ENCODE measurements around the gene GLIPR2. TPM values are rescaled to one million over a fixed set of nuclear protein-coding genes. Genes with fewer than 3 reads are reported as not detected.

The GLIPR2 gene
- total RNA-seq, 2 donors from 2014 or later, result 38.6 to 54.2 TPM

- DNase-seq, result no peak
- peak overlapping the region; percentile 98 for H3K4me3 ChIP-seq (ENCODE audit: low read length)
- Mint-ChIP-seq H3K9me3 (no peaks in the 10 kb centered on the region), H3K36me3 (ENCODE audit: low read depth) (peaks cover 23% of the 10 kb centered on the region), H3K4me3 (peak overlapping the region; percentile 90), H3K27me3 (ENCODE audit: insufficient read depth) (no peaks in the 10 kb centered on the region), H3K4me1 (peaks cover 50% of the 10 kb centered on the region), H3K27ac (peak overlapping the region; percentile 89)
- H3K9me3 ChIP-seq (ENCODE audit: control insufficient read depth, low read length), result no peaks in the 10 kb centered on the region
- no peak overlapping the region for H3K27ac ChIP-seq (ENCODE audit: low read depth, low read length)
- H3K36me3 ChIP-seq (ENCODE audit: control insufficient read depth, insufficient read depth, low read length), result peaks cover 20% of the 10 kb centered on the region
- H3K9ac ChIP-seq (ENCODE audit: extremely low read depth, low read length, poor library complexity, severe bottlenecking), result peak overlapping the region; percentile 94
- no peaks in the 10 kb centered on the region for H3K27me3 ChIP-seq (ENCODE audit: control insufficient read depth, insufficient read depth, low read length, poor library complexity, severe bottlenecking)
- 4% methylated on average over 7 of the region's 7 CpGs for WGBS, 2 experiments (ENCODE audit: insufficient coverage in 1 of 2, insufficient read length in 1 of 2)
- TF ChIP-seq CTCF (conservative IDR thresholded peaks at IDR 0.05), result no peak
- peaks cover 14% of the 10 kb centered on the region for H3K4me1 ChIP-seq (ENCODE audit: control insufficient read depth, insufficient read depth, low read length)
Observed at GRCh38 chr9:36191686-36192085, 55.2 kb downstream of the GLIPR2 start.

GRCh38 chr9:36192196-36192595 is 55.7 kb downstream of the GLIPR2 start:
- no peak overlapping the region for H3K27ac ChIP-seq (ENCODE audit: low read depth, low read length)
- no peak for TF ChIP-seq CTCF (conservative IDR thresholded peaks at IDR 0.05)
- no peaks in the 10 kb centered on the region for H3K9me3 Mint-ChIP-seq
- peaks cover 51% of the 10 kb centered on the region for H3K4me1 Mint-ChIP-seq
- peaks cover 25% of the 10 kb centered on the region for H3K36me3 ChIP-seq (ENCODE audit: control insufficient read depth, insufficient read depth, low read length)
- no peaks in the 10 kb centered on the region for H3K27me3 ChIP-seq (ENCODE audit: control insufficient read depth, insufficient read depth, low read length, poor library complexity, severe bottlenecking)
- H3K27me3 Mint-ChIP-seq (ENCODE audit: insufficient read depth), result no peaks in the 10 kb centered on the region
- H3K27ac Mint-ChIP-seq, result no peak overlapping the region
- H3K36me3 Mint-ChIP-seq (ENCODE audit: low read depth), result peaks cover 25% of the 10 kb centered on the region
- H3K9ac ChIP-seq (ENCODE audit: extremely low read depth, low read length, poor library complexity, severe bottlenecking), result peak overlapping the region; percentile 94
- no peak for DNase-seq
- peak overlapping the region; percentile 90 for H3K4me3 Mint-ChIP-seq
- no peaks in the 10 kb centered on the region for H3K9me3 ChIP-seq (ENCODE audit: control insufficient read depth, low read length)
- WGBS, 2 experiments (ENCODE audit: insufficient coverage in 1 of 2, insufficient read length in 1 of 2), result 40 to 74% methylated on average over 1 to 4 of the region's 4 CpGs
- H3K4me1 ChIP-seq (ENCODE audit: control insufficient read depth, insufficient read depth, low read length), result peaks cover 14% of the 10 kb centered on the region
- peak overlapping the region; percentile 98 for H3K4me3 ChIP-seq (ENCODE audit: low read length)

- Mint-ChIP-seq H3K4me1 (peaks cover 48% of the 10 kb centered on the region), H3K4me3 (peak overlapping the region; percentile 90), H3K9me3 (no peaks in the 10 kb centered on the region), H3K27ac (no peak overlapping the region), H3K36me3 (ENCODE audit: low read depth) (peaks cover 33% of the 10 kb centered on the region), H3K27me3 (ENCODE audit: insufficient read depth) (no peaks in the 10 kb centered on the region)
- WGBS, 2 experiments (ENCODE audit: insufficient coverage in 1 of 2, insufficient read length in 1 of 2), result 83 to 97% methylated on average over 3 of the region's 3 CpGs
- H3K9ac ChIP-seq (ENCODE audit: extremely low read depth, low read length, poor library complexity, severe bottlenecking), result peak overlapping the region; percentile 94
- DNase-seq, result no peak
- H3K36me3 ChIP-seq (ENCODE audit: control insufficient read depth, insufficient read depth, low read length), result peaks cover 34% of the 10 kb centered on the region
- no peaks in the 10 kb centered on the region for H3K27me3 ChIP-seq (ENCODE audit: control insufficient read depth, insufficient read depth, low read length, poor library complexity, severe bottlenecking)
- no peak overlapping the region for H3K27ac ChIP-seq (ENCODE audit: low read depth, low read length)
- H3K9me3 ChIP-seq (ENCODE audit: control insufficient read depth, low read length), result no peaks in the 10 kb centered on the region
- H3K4me3 ChIP-seq (ENCODE audit: low read length), result peak overlapping the region; percentile 98
- H3K4me1 ChIP-seq (ENCODE audit: control insufficient read depth, insufficient read depth, low read length), result peaks cover 14% of the 10 kb centered on the region
- TF ChIP-seq CTCF (conservative IDR thresholded peaks at IDR 0.05), result no peak
Observed at GRCh38 chr9:36193023-36193422, 56.5 kb downstream of the GLIPR2 start.
